Calu3 (cell line): ENCODE data around the gene AKAP7. TPM values are rescaled to one million over a fixed set of nuclear protein-coding genes. Genes with fewer than 3 reads are reported as not detected.
"Not testable (repeated sequence)": the region's sequence is repeated elsewhere in the genome, so short reads cannot be mapped to it uniquely, and the experiment has no call there.

Experiments used
- Bru-seq: library from RNA; stranded (reverse); fragments of 400-500 nt; gene quantifications from one replicate; lab custom pipeline; 2021; lab: Mats Ljungman, UMichigan
- BruChase-seq, 2 experiments: library from RNA; stranded (reverse); fragments of 400-500 nt; gene quantifications; one replicate each; lab custom pipeline; 2021; lab: Mats Ljungman, UMichigan
- BruUV-seq: library from RNA; stranded (reverse); fragments of 400-500 nt; replicated peaks from 2 replicates; lab custom pipeline; 2021; lab: Mats Ljungman, UMichigan
- CTCF ChIA-PET: fragments of 300-600 bp; sonication (Branson Sonifier 250); formaldehyde crosslinking; loops from one replicate; lab custom pipeline; 2022; ENCODE audit warnings: antibody characterized with exemption; lab: Charles Lee
- DNase-seq: peaks from one replicate; pipeline ENCODE4 v3.0.0; 2022
- H3K27ac Mint-ChIP-seq: one replicate; pipeline ENCODE4 v1.8.0; 2022; ENCODE audit warnings: mixed read lengths; ENCODE audit not compliant: unreplicated experiment
- H3K27me3 Mint-ChIP-seq: one replicate; pipeline ENCODE4 v1.8.0; 2022; ENCODE audit warnings: mixed read lengths; ENCODE audit not compliant: unreplicated experiment
- H3K36me3 Mint-ChIP-seq: one replicate; pipeline ENCODE4 v1.8.0; 2022; ENCODE audit warnings: mild to moderate bottlenecking, moderate library complexity, mixed read lengths; ENCODE audit not compliant: insufficient read depth, unreplicated experiment
- H3K4me1 Mint-ChIP-seq: one replicate; pipeline ENCODE4 v1.8.0; 2022; ENCODE audit warnings: mild to moderate bottlenecking, low read depth, mixed read lengths; ENCODE audit not compliant: unreplicated experiment
- H3K4me3 Mint-ChIP-seq: one replicate; pipeline ENCODE4 v1.8.0; 2022; ENCODE audit warnings: mild to moderate bottlenecking, low read depth, moderate library complexity, mixed read lengths; ENCODE audit not compliant: unreplicated experiment
- H3K9me3 Mint-ChIP-seq: one replicate; pipeline ENCODE4 v1.8.0; 2022; ENCODE audit warnings: low read depth, mixed read lengths; ENCODE audit not compliant: unreplicated experiment
- intact Hi-C: fragments of 100-400 bp; cut with micrococcal nuclease; formaldehyde crosslinking; loops from one replicate; pipeline ENCODE4 v1.10.0; 2022; ENCODE audit not compliant: unreplicated experiment
- long read RNA-seq: library from polyadenylated mRNA; stranded (forward); transcript quantifications from one replicate; pipeline ENCODE4 v2.0.0, GENCODE V29; 2022
- total RNA-seq: library from RNA; stranded (reverse); gene quantifications from 2 replicates; pipeline ENCODE4 v1.2.3, GENCODE V29; 2022
- TF ChIP-seq, protein P1 (sequence below): fragments of 200-600 bp; IDR thresholded peaks from one replicate; pipeline ENCODE4 v1.8.0; 2022; ENCODE audit warnings: antibody characterized with exemption; ENCODE audit not compliant: unreplicated experiment

The AKAP7 gene
- total RNA-seq (6.7 and 7.7 TPM in 2 replicates), Bru-seq, nascent RNA (percentile 58 among the genes with signal in this experiment), BruChase-seq, experiment 1, labeled RNA remaining after a 6-hour chase (percentile 39 among the genes with signal in this experiment), BruChase-seq, experiment 2, labeled RNA remaining after a 2-hour chase (percentile 38 among the genes with signal in this experiment)
- long read RNA-seq, partial matches to known transcripts: 5 of 21 reads
- long read RNA-seq, other reads (novel, unspliced or antisense): 13 of 21 reads

GRCh38 chr6:131135244-131136020 lies at the start of gene AKAP7:
TSS of gene AKAP7 (plus strand) at chr6:131135467. CDS start at chr6:131135764, 297 bp downstream.
- Mint-ChIP-seq H3K9me3 (no peaks in the 10 kb centered on the region), H3K27me3 (no peaks in the 10 kb centered on the region)

GRCh38 chr6:131090339-131090738 lies 44.9 kb upstream of the AKAP7 start:
- H3K36me3 Mint-ChIP-seq, H3K9me3 Mint-ChIP-seq, H3K27me3 Mint-ChIP-seq, H3K4me3 Mint-ChIP-seq, intact Hi-C loops, DNase-seq, CTCF ChIA-PET, H3K4me1 Mint-ChIP-seq, H3K27ac Mint-ChIP-seq, BruUV-seq: not testable (repeated sequence)

More at GRCh38 chr6:131135244-131136020, at the start of gene AKAP7:
- CTCF ChIA-PET: no interaction called here
- BruUV-seq: no TSS peak
- Mint-ChIP-seq H3K4me3 (peak within 1 kb of the TSS; percentile 81), H3K4me1 (peaks cover 18% of the 10 kb centered on the region), H3K27ac (peak within 1 kb of the TSS; percentile 86), H3K36me3 (peaks cover 25% of the 10 kb centered on the region)
- TF ChIP-seq, protein P1, sequence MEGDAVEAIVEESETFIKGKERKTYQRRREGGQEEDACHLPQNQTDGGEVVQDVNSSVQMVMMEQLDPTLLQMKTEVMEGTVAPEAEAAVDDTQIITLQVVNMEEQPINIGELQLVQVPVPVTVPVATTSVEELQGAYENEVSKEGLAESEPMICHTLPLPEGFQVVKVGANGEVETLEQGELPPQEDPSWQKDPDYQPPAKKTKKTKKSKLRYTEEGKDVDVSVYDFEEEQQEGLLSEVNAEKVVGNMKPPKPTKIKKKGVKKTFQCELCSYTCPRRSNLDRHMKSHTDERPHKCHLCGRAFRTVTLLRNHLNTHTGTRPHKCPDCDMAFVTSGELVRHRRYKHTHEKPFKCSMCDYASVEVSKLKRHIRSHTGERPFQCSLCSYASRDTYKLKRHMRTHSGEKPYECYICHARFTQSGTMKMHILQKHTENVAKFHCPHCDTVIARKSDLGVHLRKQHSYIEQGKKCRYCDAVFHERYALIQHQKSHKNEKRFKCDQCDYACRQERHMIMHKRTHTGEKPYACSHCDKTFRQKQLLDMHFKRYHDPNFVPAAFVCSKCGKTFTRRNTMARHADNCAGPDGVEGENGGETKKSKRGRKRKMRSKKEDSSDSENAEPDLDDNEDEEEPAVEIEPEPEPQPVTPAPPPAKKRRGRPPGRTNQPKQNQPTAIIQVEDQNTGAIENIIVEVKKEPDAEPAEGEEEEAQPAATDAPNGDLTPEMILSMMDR: no peak
- DNase-seq: peak; percentile 86
- intact Hi-C loops: loop anchor here (5.0 kb wide), 1 partner anchor 37 kb away; no protein-coding TSS in a partner anchor

DNA sequence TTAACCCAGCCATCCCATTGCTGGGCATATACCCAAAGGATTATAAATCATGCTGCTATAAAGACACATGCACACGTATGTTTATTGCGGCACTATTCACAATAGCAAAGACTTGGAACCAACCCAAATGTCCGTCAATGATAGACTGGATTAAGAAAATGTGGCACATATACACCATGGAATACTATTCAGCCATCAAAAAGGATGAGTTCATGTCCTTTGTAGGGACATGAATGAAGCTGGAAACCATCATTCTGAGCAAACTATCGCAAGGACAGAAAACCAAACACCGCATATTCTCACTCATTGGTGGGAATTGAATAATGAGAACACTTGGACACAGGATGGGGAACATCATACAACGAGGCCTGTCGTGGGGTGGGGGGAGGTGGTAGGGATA lies 43.3 kb upstream of the AKAP7 start:
- intact Hi-C loops, BruUV-seq, H3K4me3 Mint-ChIP-seq, CTCF ChIA-PET, H3K4me1 Mint-ChIP-seq, H3K27me3 Mint-ChIP-seq, DNase-seq, H3K36me3 Mint-ChIP-seq, H3K27ac Mint-ChIP-seq, H3K9me3 Mint-ChIP-seq: not testable (repeated sequence)

GRCh38 chr6:131093334-131093733 lies 41.9 kb upstream of the AKAP7 start:
- CTCF ChIA-PET: no interaction called here
- no TSS peak for BruUV-seq
- Mint-ChIP-seq H3K9me3 (no peaks in the 10 kb centered on the region), H3K27ac (no peak overlapping the region), H3K27me3 (no peaks in the 10 kb centered on the region), H3K4me3 (no peak overlapping the region), H3K4me1 (no peaks in the 10 kb centered on the region), H3K36me3 (no peaks in the 10 kb centered on the region)
- TF ChIP-seq, protein P1: no peak
- DNase-seq: no peak
- intact Hi-C loops: no loop called here

DNA sequence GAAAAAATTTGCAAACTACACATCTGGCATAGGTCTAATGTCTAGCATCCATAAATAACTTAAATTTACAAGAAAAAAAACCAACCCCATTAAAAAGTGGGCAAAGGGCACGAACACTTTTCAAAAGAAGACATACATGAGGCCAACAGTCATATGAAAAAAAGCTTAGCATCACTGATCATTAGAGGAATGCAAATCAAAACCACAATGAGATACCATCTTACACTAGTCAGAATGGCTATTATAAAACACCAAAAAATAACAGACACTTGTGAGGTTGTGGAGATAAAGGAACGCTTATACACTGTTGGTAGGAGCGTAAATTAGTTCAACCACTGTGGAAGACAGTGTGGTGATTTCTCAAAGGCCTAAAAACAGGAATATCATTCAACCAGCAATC lies 38.5 kb upstream of the AKAP7 start:
- Mint-ChIP-seq H3K36me3 (peaks cover 7% of the 10 kb centered on the region), H3K27me3 (no peaks in the 10 kb centered on the region), H3K4me3 (no peak overlapping the region), H3K27ac (no peak overlapping the region), H3K4me1 (peaks cover 14% of the 10 kb centered on the region), H3K9me3 (peaks cover 2% of the 10 kb centered on the region)
- CTCF ChIA-PET: no interaction called here
- no TSS peak for BruUV-seq
- intact Hi-C loops: no loop called here
- TF ChIP-seq, protein P1: no peak
- no peak for DNase-seq
